Stimulated activated memory B cell treated with anti-CD40 and anti-IgM and Interleukin-4, amounts not matched to agents 10 μg/mL and 1 μg/mL and 100 μg/mL, for 72 hours (primary cell): Measurements from ENCODE around the gene ARHGAP26.

ENCODE experiments used
- ATAC-seq: fragments of 150-1000 bp; cut with Tn5 transposase; 2 replicates; pipeline ENCODE4 v1.10.0; 2021
- H3K27ac Mint-ChIP-seq: one replicate; pipeline ENCODE4 v1.8.0; 2022; ENCODE audit warnings: mild to moderate bottlenecking, mixed read lengths
- H3K27me3 Mint-ChIP-seq: one replicate; pipeline ENCODE4 v1.8.0; 2022; ENCODE audit warnings: mixed read lengths
- H3K36me3 Mint-ChIP-seq: one replicate; pipeline ENCODE4 v1.8.0; 2022; ENCODE audit warnings: mixed read lengths
- H3K4me1 Mint-ChIP-seq: one replicate; pipeline ENCODE4 v1.8.0; 2022; ENCODE audit warnings: mixed read lengths
- H3K4me3 Mint-ChIP-seq: one replicate; pipeline ENCODE4 v1.8.0; 2022; ENCODE audit warnings: mild to moderate bottlenecking, moderate library complexity, mixed read lengths
- H3K9me3 Mint-ChIP-seq: one replicate; pipeline ENCODE4 v1.8.0; 2022; ENCODE audit warnings: mixed read lengths

The ARHGAP26 gene

DNA sequence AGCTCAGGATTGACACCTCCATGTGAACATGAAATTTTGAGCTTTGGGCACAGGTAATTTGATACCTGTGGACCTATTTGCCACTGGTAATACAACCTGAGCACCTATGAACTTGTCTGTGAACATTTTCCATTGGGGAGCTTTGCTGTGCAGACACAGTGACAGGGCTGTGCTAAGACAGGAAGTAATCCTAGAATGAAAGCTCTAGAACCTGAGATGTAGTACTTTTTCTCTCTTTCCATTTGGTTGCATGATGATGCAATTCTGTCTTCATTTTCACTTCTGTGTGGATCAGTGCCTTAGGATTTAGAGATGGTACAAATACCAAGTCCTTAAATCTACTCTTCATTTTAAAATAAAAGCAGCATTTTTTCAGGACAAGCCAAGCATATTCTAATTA is 416.4 kb downstream of the ARHGAP26 start:
- H3K9me3 Mint-ChIP-seq = peaks cover 7% of the 10 kb centered on the region
- ATAC-seq = no peak
- H3K27ac Mint-ChIP-seq = no peak overlapping the region
- no peak overlapping the region for H3K4me3 Mint-ChIP-seq
- peaks cover 10% of the 10 kb centered on the region for H3K36me3 Mint-ChIP-seq
- H3K27me3 Mint-ChIP-seq = no peaks in the 10 kb centered on the region
- H3K4me1 Mint-ChIP-seq = peaks cover 22% of the 10 kb centered on the region

GRCh38 chr5:143187495-143187894 is 417.3 kb downstream of the ARHGAP26 start:
- Mint-ChIP-seq H3K4me3 (no peak overlapping the region), H3K27ac (no peak overlapping the region), H3K9me3 (peaks cover 7% of the 10 kb centered on the region), H3K27me3 (no peaks in the 10 kb centered on the region), H3K36me3 (peaks cover 9% of the 10 kb centered on the region), H3K4me1 (peaks cover 14% of the 10 kb centered on the region)
- ATAC-seq = no peak

- Mint-ChIP-seq H3K4me3 (no peak overlapping the region), H3K27ac (no peak overlapping the region), H3K4me1 (peaks cover 8% of the 10 kb centered on the region), H3K27me3 (no peaks in the 10 kb centered on the region), H3K36me3 (peaks cover 9% of the 10 kb centered on the region), H3K9me3 (peaks cover 7% of the 10 kb centered on the region)
- no peak for ATAC-seq
Measured at GRCh38 chr5:143188083-143188482, 417.9 kb downstream of the ARHGAP26 start.

DNA sequence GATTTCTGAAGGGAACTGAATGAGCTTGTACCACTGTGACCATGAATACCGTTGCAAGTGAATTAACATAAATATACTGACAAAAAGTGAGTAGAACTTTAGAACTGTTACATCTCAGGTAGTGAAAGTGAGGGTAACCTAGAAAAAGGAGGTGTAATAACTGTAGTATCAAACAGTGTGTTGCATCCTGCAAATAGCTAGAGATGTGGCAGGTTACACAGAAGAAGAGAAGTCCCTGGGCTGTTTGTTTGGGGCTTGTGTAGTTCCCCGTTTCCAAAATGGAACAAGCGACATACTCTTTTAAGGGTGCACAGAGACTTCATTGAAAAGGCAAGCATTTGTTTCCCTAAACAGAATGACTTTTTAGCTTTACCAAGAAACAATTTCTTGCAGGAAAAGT is 418.5 kb downstream of the ARHGAP26 start:
- Mint-ChIP-seq H3K36me3 (peaks cover 9% of the 10 kb centered on the region), H3K4me1 (peaks cover 2% of the 10 kb centered on the region), H3K27me3 (no peaks in the 10 kb centered on the region), H3K9me3 (peaks cover 7% of the 10 kb centered on the region), H3K27ac (no peak overlapping the region), H3K4me3 (no peak overlapping the region)
- no peak for ATAC-seq

- Mint-ChIP-seq H3K4me1 (no peaks in the 10 kb centered on the region), H3K9me3 (peaks cover 7% of the 10 kb centered on the region), H3K27ac (no peak overlapping the region), H3K27me3 (no peaks in the 10 kb centered on the region), H3K4me3 (no peak overlapping the region), H3K36me3 (peaks cover 9% of the 10 kb centered on the region)
- ATAC-seq = no peak
Measured at GRCh38 chr5:143190260-143190810, 420.2 kb downstream of the ARHGAP26 start.

- Mint-ChIP-seq H3K4me3 (no peak overlapping the region), H3K4me1 (no peaks in the 10 kb centered on the region), H3K27me3 (no peaks in the 10 kb centered on the region), H3K27ac (no peak overlapping the region), H3K9me3 (peaks cover 7% of the 10 kb centered on the region), H3K36me3 (peaks cover 9% of the 10 kb centered on the region)
- no peak for ATAC-seq
Measured at GRCh38 chr5:143191720-143192119, 421.5 kb downstream of the ARHGAP26 start.

- Mint-ChIP-seq H3K4me3 (no peak overlapping the region), H3K27me3 (no peaks in the 10 kb centered on the region), H3K4me1 (no peaks in the 10 kb centered on the region), H3K27ac (no peak overlapping the region), H3K9me3 (peaks cover 7% of the 10 kb centered on the region), H3K36me3 (peaks cover 10% of the 10 kb centered on the region)
- no peak for ATAC-seq
Measured at GRCh38 chr5:143192191-143192900, 422.2 kb downstream of the ARHGAP26 start.

DNA sequence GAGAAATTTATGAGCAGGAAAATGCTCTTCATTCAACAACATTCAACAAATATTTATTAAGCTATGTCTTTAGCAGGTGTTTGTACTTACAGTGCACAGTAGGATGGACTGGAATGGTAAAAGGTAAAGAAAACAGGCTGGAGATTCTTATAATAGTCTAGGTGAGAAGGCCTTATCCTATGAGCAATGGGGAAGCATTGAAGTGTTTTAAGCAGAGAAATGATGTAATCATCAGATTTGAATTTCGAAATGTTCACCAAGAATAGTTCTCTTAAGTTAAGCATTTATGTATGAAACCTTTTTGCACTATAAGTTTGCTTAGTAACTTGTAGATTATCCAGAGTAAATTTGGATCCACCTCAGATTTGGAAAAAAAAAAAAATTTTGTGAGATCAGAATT is 424.0 kb downstream of the ARHGAP26 start:
- Mint-ChIP-seq H3K9me3 (peaks cover 7% of the 10 kb centered on the region), H3K36me3 (peaks cover 11% of the 10 kb centered on the region), H3K4me3 (no peak overlapping the region), H3K27me3 (no peaks in the 10 kb centered on the region), H3K27ac (no peak overlapping the region), H3K4me1 (no peaks in the 10 kb centered on the region)
- ATAC-seq = no peak

DNA sequence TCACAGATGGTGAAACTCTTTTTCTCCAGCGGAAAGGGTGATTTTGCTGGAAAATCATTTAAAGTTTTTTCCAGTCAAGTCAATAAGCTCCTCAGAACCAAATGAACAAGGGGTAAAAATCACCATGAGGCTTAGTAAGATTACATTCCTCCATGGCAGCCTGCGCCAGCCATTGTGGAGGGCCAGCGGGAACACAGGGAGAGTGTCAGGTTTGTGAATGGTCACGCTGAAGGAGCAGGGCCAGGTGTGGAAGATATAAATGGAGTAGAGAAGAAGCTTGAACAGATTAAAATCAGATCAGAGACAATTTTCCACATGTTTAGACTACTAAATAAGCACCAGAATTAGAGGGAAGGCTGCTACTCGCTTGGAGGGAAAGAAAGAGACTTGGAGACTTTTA is 424.5 kb downstream of the ARHGAP26 start:
- no peaks in the 10 kb centered on the region for H3K27me3 Mint-ChIP-seq
- ATAC-seq = no peak
- H3K27ac Mint-ChIP-seq = no peak overlapping the region
- H3K36me3 Mint-ChIP-seq = peaks cover 12% of the 10 kb centered on the region
- no peaks in the 10 kb centered on the region for H3K4me1 Mint-ChIP-seq
- H3K9me3 Mint-ChIP-seq = peaks cover 7% of the 10 kb centered on the region
- no peak overlapping the region for H3K4me3 Mint-ChIP-seq

DNA sequence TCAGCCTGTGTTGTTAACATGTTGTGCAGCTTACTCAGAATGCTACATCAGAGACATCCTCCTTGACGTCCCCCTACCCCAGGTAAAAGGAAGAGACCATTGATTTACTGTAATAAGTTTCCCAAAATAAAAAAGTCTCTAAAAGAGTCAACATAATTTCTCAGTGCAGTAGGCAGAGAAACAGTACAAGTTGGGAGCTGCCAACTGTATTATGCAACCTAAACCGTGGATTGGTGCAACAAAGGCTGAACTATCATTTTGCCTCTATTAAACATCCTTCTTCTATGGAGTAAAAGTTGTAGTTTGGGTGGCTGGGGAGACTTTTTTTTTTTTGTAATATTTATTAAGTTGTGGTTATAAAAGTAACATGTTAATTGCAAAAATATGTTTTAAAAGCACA is 425.3 kb downstream of the ARHGAP26 start:
- H3K4me3 Mint-ChIP-seq = no peak overlapping the region
- H3K36me3 Mint-ChIP-seq = peaks cover 15% of the 10 kb centered on the region
- H3K27me3 Mint-ChIP-seq = no peaks in the 10 kb centered on the region
- no peaks in the 10 kb centered on the region for H3K4me1 Mint-ChIP-seq
- H3K9me3 Mint-ChIP-seq = peaks cover 7% of the 10 kb centered on the region
- H3K27ac Mint-ChIP-seq = no peak overlapping the region
- ATAC-seq = no peak

DNA sequence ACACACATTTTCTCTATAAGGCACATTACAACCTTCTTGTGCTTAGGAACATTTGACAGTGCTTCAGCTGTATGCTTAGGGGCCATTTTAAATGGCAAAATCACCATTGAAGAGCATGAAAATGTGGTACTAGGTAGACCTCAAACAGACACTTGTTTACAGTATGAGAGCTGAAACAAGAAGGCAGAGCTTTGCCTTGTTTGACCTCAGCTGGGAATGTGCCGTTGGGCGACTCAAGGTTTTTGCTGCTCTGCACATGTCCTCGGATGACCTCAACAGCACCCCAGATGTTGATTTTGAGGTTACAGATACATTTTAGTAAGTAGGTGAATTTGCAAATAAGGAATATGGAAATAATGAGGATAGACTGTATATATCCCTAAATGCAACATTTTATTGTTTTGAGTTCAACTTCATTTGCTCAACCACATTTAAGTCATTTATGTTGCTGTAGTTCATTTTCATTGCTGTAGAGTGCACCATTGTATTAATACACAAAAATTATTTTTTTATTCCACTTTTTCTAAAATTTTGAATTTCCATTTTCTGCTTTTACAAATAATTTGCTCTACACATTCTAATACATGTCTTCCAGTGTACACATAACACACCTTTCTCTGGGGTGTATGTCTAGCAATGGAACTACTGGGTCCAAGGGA is 426.6 kb downstream of the ARHGAP26 start:
- Mint-ChIP-seq H3K9me3 (no peaks in the 10 kb centered on the region), H3K4me1 (no peaks in the 10 kb centered on the region), H3K27me3 (no peaks in the 10 kb centered on the region), H3K36me3 (peaks cover 16% of the 10 kb centered on the region), H3K4me3 (no peak overlapping the region), H3K27ac (no peak overlapping the region)
- ATAC-seq = no peak

GRCh38 chr5:143197260-143197656 is 427.1 kb downstream of the ARHGAP26 start:
- no peak overlapping the region for H3K27ac Mint-ChIP-seq
- H3K9me3 Mint-ChIP-seq = no peaks in the 10 kb centered on the region
- no peaks in the 10 kb centered on the region for H3K4me1 Mint-ChIP-seq
- H3K27me3 Mint-ChIP-seq = no peaks in the 10 kb centered on the region
- H3K36me3 Mint-ChIP-seq = peaks cover 17% of the 10 kb centered on the region
- no peak for ATAC-seq
- H3K4me3 Mint-ChIP-seq = no peak overlapping the region

DNA sequence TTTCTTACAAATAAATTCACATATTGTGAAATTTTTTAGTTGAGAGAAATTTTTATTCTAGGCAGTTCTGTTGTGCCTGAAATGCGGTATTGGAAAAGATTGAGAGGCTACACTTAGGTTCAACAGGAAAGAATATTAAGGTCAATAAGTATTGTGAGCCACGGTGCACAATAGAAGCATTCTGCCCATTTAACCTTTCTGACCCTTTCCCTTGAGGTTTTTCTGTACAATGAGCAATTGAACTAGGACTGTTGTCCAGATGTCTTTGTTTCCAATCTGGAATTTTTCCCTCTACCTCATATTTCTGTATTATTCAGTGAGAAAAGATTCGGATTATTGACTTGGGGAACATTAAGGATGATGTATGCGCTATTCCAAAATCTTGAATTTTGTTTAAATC is 428.2 kb downstream of the ARHGAP26 start:
- peaks cover 27% of the 10 kb centered on the region for H3K36me3 Mint-ChIP-seq
- no peaks in the 10 kb centered on the region for H3K4me1 Mint-ChIP-seq
- no peak overlapping the region for H3K27ac Mint-ChIP-seq
- H3K4me3 Mint-ChIP-seq = no peak overlapping the region
- no peaks in the 10 kb centered on the region for H3K27me3 Mint-ChIP-seq
- no peak for ATAC-seq
- H3K9me3 Mint-ChIP-seq = no peaks in the 10 kb centered on the region

DNA sequence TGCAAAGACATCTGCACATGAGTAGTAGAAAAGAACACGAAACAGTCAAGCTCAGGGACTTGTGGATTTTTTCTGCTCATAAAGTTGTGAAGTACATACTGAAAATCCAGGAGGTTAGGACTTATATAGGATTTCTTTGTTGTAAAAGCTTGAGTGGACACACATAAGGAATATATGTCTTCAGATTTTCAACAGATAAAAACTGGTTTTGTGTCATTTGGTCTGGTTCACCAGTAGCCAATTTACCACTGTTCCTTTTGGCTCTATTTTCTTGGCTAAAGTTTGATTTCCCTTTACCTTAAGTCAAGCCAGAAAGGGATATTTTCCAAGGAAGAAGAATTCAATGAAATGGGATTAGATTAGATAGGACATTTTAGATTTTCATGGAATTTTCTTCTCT is 429.0 kb downstream of the ARHGAP26 start:
- H3K27ac Mint-ChIP-seq = no peak overlapping the region
- H3K4me1 Mint-ChIP-seq = no peaks in the 10 kb centered on the region
- no peaks in the 10 kb centered on the region for H3K27me3 Mint-ChIP-seq
- H3K9me3 Mint-ChIP-seq = no peaks in the 10 kb centered on the region
- H3K4me3 Mint-ChIP-seq = no peak overlapping the region
- peaks cover 27% of the 10 kb centered on the region for H3K36me3 Mint-ChIP-seq
- no peak for ATAC-seq

GRCh38 chr5:143199843-143200242 is 429.7 kb downstream of the ARHGAP26 start:
- Mint-ChIP-seq H3K4me3 (no peak overlapping the region), H3K36me3 (peaks cover 27% of the 10 kb centered on the region), H3K9me3 (no peaks in the 10 kb centered on the region), H3K27me3 (no peaks in the 10 kb centered on the region), H3K4me1 (no peaks in the 10 kb centered on the region), H3K27ac (no peak overlapping the region)
- ATAC-seq = no peak

GRCh38 chr5:143200781-143201398 is 430.7 kb downstream of the ARHGAP26 start:
- H3K36me3 Mint-ChIP-seq = peaks cover 27% of the 10 kb centered on the region
- H3K27ac Mint-ChIP-seq = no peak overlapping the region
- no peaks in the 10 kb centered on the region for H3K9me3 Mint-ChIP-seq
- H3K4me3 Mint-ChIP-seq = no peak overlapping the region
- ATAC-seq = no peak
- no peaks in the 10 kb centered on the region for H3K27me3 Mint-ChIP-seq
- H3K4me1 Mint-ChIP-seq = peaks cover 2% of the 10 kb centered on the region
